Panc1 (cell line): ENCODE measurements around the gene NSDHL. TPM values are rescaled to one million over a fixed set of nuclear protein-coding genes. Genes with fewer than 3 reads are reported as not detected.

Source experiments
- ATAC-seq: fragments of 200-7000 bp; cut with Tn5 transposase; 2 replicates; pipeline ENCODE4 v1.9.1; 2020; ENCODE audit warnings: mild to moderate bottlenecking, moderate library complexity
- BruUV-seq: library from RNA; stranded (reverse); fragments of 400-500 nt; replicated peaks from 2 replicates; lab custom pipeline; 2021; lab: Mats Ljungman, UMichigan
- CTCF ChIA-PET: fragments of 300-600 bp; sonication (Branson Sonifier 250); formaldehyde crosslinking; loops from one replicate; lab custom pipeline; 2022; ENCODE audit warnings: antibody characterized with exemption; lab: Charles Lee
- POLR2A ChIA-PET: fragments of 300-600 bp; sonication (Branson Sonifier 250); formaldehyde crosslinking; loops from one replicate; lab custom pipeline; 2022; ENCODE audit warnings: antibody characterized with exemption; lab: Charles Lee
- DNase-seq: peaks from one replicate; pipeline ENCODE4 v3.0.0-alpha.2; 2010; ENCODE audit warnings: low read depth, low spot score
- H3K27ac ChIP-seq: 2 replicates; pipeline ENCODE4 v1.5.1; 2011; ENCODE audit warnings: mild to moderate bottlenecking, low read length, inconsistent platforms
- H3K27me3 ChIP-seq: fragments of 200-500 bp; sonication (Bioruptor generic); 2 replicates; pipeline ENCODE4 v1.6.0; 2014; ENCODE audit warnings: low read length, inconsistent platforms; ENCODE audit not compliant: control insufficient read depth, insufficient read depth
- H3K36me3 ChIP-seq: fragments of 200-500 bp; sonication (Bioruptor generic); 2 replicates; pipeline ENCODE4 v1.5.1; 2014; ENCODE audit warnings: inconsistent platforms, mild to moderate bottlenecking, low read length, moderate library complexity; ENCODE audit not compliant: control insufficient read depth, insufficient read depth
- H3K4me1 ChIP-seq: 2 replicates; pipeline ENCODE4 v1.5.1; 2011; ENCODE audit warnings: inconsistent platforms, mild to moderate bottlenecking, low read length, moderate library complexity; ENCODE audit not compliant: control insufficient read depth, insufficient read depth
- H3K4me3 ChIP-seq, 2 experiments: 2 replicates each; pipeline ENCODE4 v1.5.1; 2011 to 2012; ENCODE audit warnings: low read depth in 2 of 2, low read length in 2 of 2, mild to moderate bottlenecking in 2 of 2, inconsistent platforms in 1 of 2, moderate library complexity in 1 of 2
- H3K9me3 ChIP-seq: fragments of 200-500 bp; sonication (Bioruptor generic); 2 replicates; pipeline ENCODE4 v1.5.1; 2014; ENCODE audit warnings: low read depth, mild to moderate bottlenecking, inconsistent platforms, low read length, moderate library complexity; ENCODE audit not compliant: control insufficient read depth, insufficient read depth
- CTCF ChIP-seq: fragments of 450-650 bp; IDR thresholded peaks from 2 replicates; pipeline ENCODE4 v1.5.1; 2017; ENCODE audit warnings: mild to moderate bottlenecking
- POLR2AphosphoS5 ChIP-seq: IDR thresholded peaks from 2 replicates; pipeline ENCODE4 v1.6.1; 2012; ENCODE audit warnings: mild to moderate bottlenecking, low read depth, low read length, moderate library complexity
- REST ChIP-seq, 2 experiments: IDR thresholded peaks; 2 replicates each; pipeline ENCODE4 v1.6.1; 2011 to 2012; ENCODE audit warnings: low read depth in 2 of 2, control low read depth in 1 of 2, low read length in 1 of 2, mild to moderate bottlenecking in 1 of 2, moderate library complexity in 1 of 2; ENCODE audit not compliant: insufficient read depth in 1 of 2
- SIN3A ChIP-seq: IDR thresholded peaks from 2 replicates; pipeline ENCODE4 v1.6.1; 2012; ENCODE audit warnings: low read depth, mild to moderate bottlenecking, low read length, moderate library complexity, borderline replicate concordance; ENCODE audit not compliant: insufficient read depth
- TCF7L2 ChIP-seq: IDR thresholded peaks from 2 replicates; pipeline ENCODE4 v1.6.1; 2011; ENCODE audit warnings: mild to moderate bottlenecking, low read depth, low read length, inconsistent platforms
- in situ Hi-C: cut with HindIII; loops from 2 replicates; pipeline ENCODE4 v1.10.0; 2016; ENCODE audit warnings: low sequenced_read_pairs, low pct_unique_long_range_greater_than_20kb
- intact Hi-C: fragments of 100-400 bp; cut with micrococcal nuclease; formaldehyde crosslinking; loops from one replicate; pipeline ENCODE4 v1.10.0; 2022; ENCODE audit not compliant: unreplicated experiment
- total RNA-seq: library from RNA; stranded (reverse); gene quantifications from one replicate; pipeline ENCODE4 v1.2.1, GENCODE V29; 2021; ENCODE audit not compliant: unreplicated experiment

The NSDHL gene
- total RNA-seq, 1 experiment from 2014 or later = 75.0 TPM

GRCh38 chrX:152873361-152873760 is 42.5 kb downstream of the NSDHL start:
- DNase-seq = no peak
- POLR2A ChIA-PET = no interaction called here
- H3K4me3 ChIP-seq = no peak overlapping the region
- no TSS peak for BruUV-seq
- in situ Hi-C loops (no loop called here), intact Hi-C loops (no loop called here)
- no peaks in the 10 kb centered on the region for H3K27me3 ChIP-seq
- H3K36me3 ChIP-seq = no peaks in the 10 kb centered on the region; the same call in 1 of the 2 replicates
- H3K4me1 ChIP-seq = no peaks in the 10 kb centered on the region
- TF ChIP-seq CTCF (no peak), TCF7L2 (no peak), REST (IDR thresholded peaks at IDR 0.05; ENCODE audit: insufficient read depth in 1 of 2, low read depth in 2 of 2, low read length in 1 of 2) (no peak), SIN3A (no peak), POLR2AphosphoS5 (no peak)
- H3K9me3 ChIP-seq = no peaks in the 10 kb centered on the region
- H3K27ac ChIP-seq = no peak overlapping the region
- CTCF ChIA-PET = no interaction called here
- ATAC-seq = no peak

- TF ChIP-seq TCF7L2 = no peak
- ATAC-seq (no peak), DNase-seq (no peak)
- CTCF ChIA-PET = no interaction called here
- POLR2A ChIA-PET = no interaction called here
- Histone ChIP-seq H3K4me3 (no peak overlapping the region), H3K27ac (no peak overlapping the region), H3K9me3 (no peaks in the 10 kb centered on the region), H3K27me3 (no peaks in the 10 kb centered on the region), H3K36me3 (no peaks in the 10 kb centered on the region), H3K4me1 (no peaks in the 10 kb centered on the region)
- in situ Hi-C loops = no loop called here
- intact Hi-C loops = no loop called here
- no TSS peak for BruUV-seq
Measured at GRCh38 chrX:152876931-152877840, 46.3 kb downstream of the NSDHL start.
